ENCODE measurements around the gene PRKCI. TPM values are rescaled to one million over a fixed set of nuclear protein-coding genes. Genes with fewer than 3 reads are reported as not detected.

The PRKCI gene
- total RNA-seq, 4 donors from 2014 or later: 10.5 to 20.9 (median 14.0) TPM

DNA sequence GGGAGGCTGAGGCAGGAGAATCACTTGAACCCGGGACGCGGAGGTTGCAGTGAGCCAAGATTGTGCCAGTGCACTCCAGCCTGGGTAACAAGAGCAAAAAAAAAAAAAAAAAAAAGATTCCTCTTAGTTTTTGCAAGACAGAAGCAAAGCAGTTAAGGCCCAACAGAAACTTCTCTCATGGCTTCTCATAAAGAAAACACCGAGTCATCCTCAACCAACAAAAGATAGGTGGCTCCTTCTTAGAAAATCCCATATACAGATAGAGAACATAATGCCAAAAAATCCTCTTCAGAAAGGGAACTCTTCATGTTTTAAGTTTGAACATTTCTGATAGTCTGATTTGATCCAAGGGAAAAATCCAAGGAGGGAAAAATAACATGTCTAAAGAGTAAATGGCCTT, 122.7 kb downstream of the PRKCI start:
- DNase-seq (no peak), ATAC-seq (no peak)
- Histone ChIP-seq H3K27ac (no peak overlapping the region), H3K36me3 (no peaks in the 10 kb centered on the region), H3K27me3 (no peaks in the 10 kb centered on the region), H3K4me3 (no peak overlapping the region), H3K4me1 (no peaks in the 10 kb centered on the region), H3K9me3 (no peaks in the 10 kb centered on the region)
- TF ChIP-seq CTCF (IDR thresholded peaks at IDR 0.05 in 4 of 5, conservative IDR thresholded peaks at IDR 0.05 in 1 of 5) (no peak), POLR2A (IDR thresholded peaks at IDR 0.05) (no peak)
- in situ Hi-C loops (cut with MboI; ENCODE audit: low sequenced_read_pairs in 4 of 4): no loop called here
- intact Hi-C loops (cut with DNase I; ENCODE audit: low total_unique reads): no loop called here

DNA sequence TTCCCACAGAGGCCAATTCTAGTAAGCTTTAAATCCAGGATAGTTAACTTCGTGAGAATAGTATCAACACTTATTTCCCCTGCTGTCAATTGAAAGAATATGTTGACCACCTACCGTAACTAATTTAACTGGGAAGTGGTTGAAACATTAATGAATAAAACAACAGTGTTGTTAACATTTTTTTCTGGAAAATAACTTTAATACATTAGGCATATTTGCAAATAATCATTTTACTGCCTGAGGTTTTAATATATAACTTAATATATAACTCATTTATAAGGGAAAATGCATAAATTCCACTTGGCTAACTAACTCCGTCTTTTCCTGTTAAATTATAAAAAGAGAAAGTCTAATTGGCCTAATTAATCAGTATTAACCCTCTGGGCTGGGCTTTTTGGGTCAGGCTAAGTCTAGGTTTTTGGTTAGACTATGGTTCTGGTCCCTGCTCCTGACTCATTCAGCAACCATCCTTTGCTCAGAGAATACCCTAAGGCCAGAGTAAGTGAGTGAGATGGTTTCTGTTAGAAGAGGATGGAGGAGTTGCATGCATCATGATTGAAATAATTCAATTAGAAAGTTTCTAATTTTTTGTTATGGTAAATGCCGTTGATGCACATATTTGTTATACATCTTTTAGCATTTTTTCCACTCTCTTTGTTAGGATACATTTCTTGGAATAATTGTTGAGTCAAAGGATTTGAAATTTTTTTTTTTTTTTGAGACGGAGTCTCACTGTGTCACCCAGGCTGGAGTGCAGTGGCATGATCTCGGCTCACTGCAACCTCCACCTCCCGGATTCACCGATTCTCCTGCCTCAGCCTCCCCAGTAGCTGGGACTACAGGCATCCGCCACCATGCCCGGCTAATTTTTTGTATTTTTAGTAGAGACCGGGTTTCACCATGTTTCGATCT, 124.5 kb downstream of the PRKCI start:
- ATAC-seq (no peak), DNase-seq (no peak)
- Histone ChIP-seq H3K9me3 (no peaks in the 10 kb centered on the region), H3K27me3 (no peaks in the 10 kb centered on the region), H3K4me1 (peaks cover 7 to 8% of the 10 kb centered on the region in 2 donors), H3K36me3 (no peaks in the 10 kb centered on the region), H3K4me3 (no peak overlapping the region), H3K27ac (no peak overlapping the region)
- TF ChIP-seq POLR2A (IDR thresholded peaks at IDR 0.05) (no peak), CTCF (IDR thresholded peaks at IDR 0.05 in 4 of 5, conservative IDR thresholded peaks at IDR 0.05 in 1 of 5) (no peak)
- in situ Hi-C loops (cut with MboI; ENCODE audit: low sequenced_read_pairs in 4 of 4): no loop called here
- intact Hi-C loops (cut with DNase I; ENCODE audit: low total_unique reads): no loop called here

DNA sequence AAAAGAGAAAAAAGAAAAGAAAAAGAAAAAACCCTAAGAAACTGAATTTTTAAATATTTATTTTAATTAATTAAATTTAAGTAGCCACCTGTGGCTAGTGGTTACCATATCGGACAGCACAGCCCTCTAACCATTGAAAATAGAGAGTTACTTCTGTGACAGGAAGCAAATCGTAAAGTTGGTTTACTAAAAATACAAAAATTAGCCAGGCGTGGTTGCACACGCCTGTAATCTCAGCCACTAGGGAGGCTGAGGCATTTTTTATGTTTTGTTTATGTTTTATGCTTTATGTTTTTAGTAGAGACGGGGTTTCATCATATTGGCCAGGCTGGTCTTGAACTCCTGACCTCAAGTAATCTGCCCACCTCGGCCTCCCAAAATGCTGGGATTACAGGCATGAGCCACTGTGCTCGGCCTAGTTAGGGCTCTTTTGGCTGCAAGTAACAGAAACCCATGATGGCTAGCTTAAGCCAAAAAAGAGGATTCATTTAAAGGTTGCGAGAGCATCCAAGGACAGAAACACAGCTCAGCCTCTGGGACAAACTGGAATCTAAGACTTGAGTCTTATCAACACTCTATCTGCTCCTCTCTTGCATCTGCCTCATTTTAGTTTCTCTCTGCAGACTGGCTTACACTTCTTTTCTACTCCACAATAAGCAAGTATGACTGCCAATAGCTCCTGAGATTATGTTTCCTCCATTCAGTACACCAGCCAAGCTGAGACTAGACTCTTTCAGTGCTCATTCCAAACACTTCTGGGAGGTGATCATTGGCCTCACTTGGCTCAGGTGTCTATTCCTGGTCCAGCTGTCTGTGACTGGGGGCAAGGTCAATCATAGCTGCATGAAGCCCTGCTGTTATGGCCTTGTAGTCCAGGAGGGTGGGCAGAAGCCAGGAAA, 128.5 kb downstream of the PRKCI start:
- DNase-seq (no peak), ATAC-seq (peak in 1 of 2 donors; percentile 84)
- H3K4me1 ChIP-seq: peaks cover 12 to 14% of the 10 kb centered on the region in 2 donors
- intact Hi-C loops (cut with DNase I; ENCODE audit: low total_unique reads): loop anchor here (1.0 to 10.0 kb wide), 2 partner anchors 161 to 1104 kb away; no protein-coding TSS in a partner anchor
- in situ Hi-C loops (cut with MboI; ENCODE audit: low sequenced_read_pairs in 4 of 4): loop anchor here in 1 of 4 donors (25.0 kb wide), 1 partner anchor 588 kb away; the partner anchor contains the start of genes ACTRT3, MYNN and TERC
- H3K4me3 ChIP-seq: no peak overlapping the region
- TF ChIP-seq POLR2A (IDR thresholded peaks at IDR 0.05) (no peak), CTCF (IDR thresholded peaks at IDR 0.05 in 4 of 5, conservative IDR thresholded peaks at IDR 0.05 in 1 of 5) (no peak)
- H3K27me3 ChIP-seq: no peaks in the 10 kb centered on the region
- H3K27ac ChIP-seq: peak overlapping the region; percentile 3 to 61 (median 43)
- no peaks in the 10 kb centered on the region for H3K36me3 ChIP-seq
- no peaks in the 10 kb centered on the region for H3K9me3 ChIP-seq

DNA sequence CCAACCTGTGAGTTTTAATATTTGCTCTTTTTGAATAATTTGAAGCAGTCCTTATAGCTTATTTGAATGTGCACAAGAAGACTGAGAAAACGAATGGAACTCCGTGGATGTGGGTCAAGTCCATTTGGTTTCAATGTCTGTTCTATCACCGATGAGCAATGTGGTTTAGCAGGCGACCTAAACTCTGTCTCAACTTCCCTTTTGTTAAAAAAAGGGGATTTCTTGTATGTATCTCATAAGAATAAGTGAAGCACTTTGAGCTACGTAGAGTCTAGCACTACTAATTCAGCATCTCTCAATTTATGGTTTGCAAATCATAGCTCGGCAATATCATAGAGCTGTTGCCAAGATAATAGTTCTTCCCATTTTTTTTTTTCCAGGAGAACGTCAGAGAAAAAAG, 130.7 kb downstream of the PRKCI start:
- ATAC-seq: no peak
- peaks cover 17% of the 10 kb centered on the region in 2 donors for H3K4me1 ChIP-seq
- in situ Hi-C loops (cut with MboI; ENCODE audit: low sequenced_read_pairs in 4 of 4) (loop anchor here in 1 of 4 donors (25.0 kb wide), 1 partner anchor 591 kb away; the partner anchor contains the start of genes ACTRT3, MYNN and TERC), intact Hi-C loops (cut with DNase I; ENCODE audit: low total_unique reads) (loop anchor here (10.0 kb wide), 1 partner anchor 1102 kb away; no protein-coding TSS in a partner anchor)
- DNase-seq: no peak
- H3K9me3 ChIP-seq: no peaks in the 10 kb centered on the region
- no peak overlapping the region for H3K27ac ChIP-seq
- TF ChIP-seq POLR2A (IDR thresholded peaks at IDR 0.05) (no peak), CTCF (IDR thresholded peaks at IDR 0.05 in 4 of 5, conservative IDR thresholded peaks at IDR 0.05 in 1 of 5) (no peak)
- H3K4me3 ChIP-seq: no peak overlapping the region
- no peaks in the 10 kb centered on the region for H3K36me3 ChIP-seq
- H3K27me3 ChIP-seq: no peaks in the 10 kb centered on the region
